CD14-positive monocyte (primary cell): Measurements from ENCODE around the gene HNRNPUL1. TPM values are rescaled to one million over a fixed set of nuclear protein-coding genes. Genes with fewer than 3 reads are reported as not detected.
A peak's percentile ranks its signal among the peaks of the same experiment; 100 is the strongest.

Experiments
- DNase-seq, 3 donors: peaks; one replicate each; pipeline ENCODE4 v3.0.0-alpha.2; 2011 to 2022
- H2AFZ ChIP-seq: 2 replicates; pipeline ENCODE4 v1.6.0; 2012; ENCODE audit warnings: mild to moderate bottlenecking, low read depth, low read length, inconsistent platforms; ENCODE audit not compliant: insufficient read depth, poor library complexity, severe bottlenecking
- H3K27ac ChIP-seq, 2 donors: 1 replicate in 1 of 2; 2 replicates in 1 of 2; pipeline ENCODE4 v1.5.1; 2012 to 2013; ENCODE audit warnings: low read length in 2 of 2, control low read depth in 1 of 2, inconsistent platforms in 1 of 2, low read depth in 1 of 2, mild to moderate bottlenecking in 1 of 2
- H3K27me3 ChIP-seq, 2 donors: one replicate each; pipeline versions ENCODE4 v1.6.0 to v1.6.1; 2011 to 2013; ENCODE audit warnings: low read length in 2 of 2; ENCODE audit not compliant: control insufficient read depth in 2 of 2, insufficient read depth in 2 of 2
- H3K36me3 ChIP-seq, 2 donors: replicated peaks in 1 of 2; 1 replicate in 1 of 2; 2 replicates in 1 of 2; pipeline versions ENCODE4 v1.5.1 to v1.6.1; 2012 to 2013; ENCODE audit warnings: low read length in 2 of 2, control low read depth in 1 of 2, inconsistent platforms in 1 of 2, mild to moderate bottlenecking in 1 of 2; ENCODE audit not compliant: insufficient read depth in 2 of 2, control insufficient read depth in 1 of 2
- H3K4me1 ChIP-seq, 2 donors: 1 replicate in 1 of 2; 2 replicates in 1 of 2; pipeline versions ENCODE4 v1.5.1 to v1.6.1; 2012 to 2013; ENCODE audit warnings: low read length in 2 of 2, control low read depth in 1 of 2, inconsistent platforms in 1 of 2, mild to moderate bottlenecking in 1 of 2, moderate library complexity in 1 of 2; ENCODE audit not compliant: insufficient read depth in 2 of 2, control insufficient read depth in 1 of 2
- H3K4me2 ChIP-seq: replicated peaks from 2 replicates; pipeline ENCODE3; 2012; ENCODE audit warnings: low read length, moderate library complexity, mild to moderate bottlenecking; ENCODE audit not compliant: poor library complexity, severe bottlenecking; ENCODE audit errors: extremely low read depth
- H3K4me3 ChIP-seq, 3 experiments: fragments of 200-600 bp in 1 of 3; sonication (generic) in 1 of 3; replicated peaks in 1 of 3; 1 replicate in 2 of 3; 2 replicates in 1 of 3; pipeline ENCODE4 v1.5.1; 2011 to 2013; ENCODE audit warnings: low read length in 3 of 3, mild to moderate bottlenecking in 3 of 3, control low read depth in 2 of 3, low read depth in 2 of 3, inconsistent platforms in 1 of 3, moderate library complexity in 1 of 3
- H3K79me2 ChIP-seq: 2 replicates; pipeline ENCODE4 v1.6.0; 2012; ENCODE audit warnings: mild to moderate bottlenecking, control low read depth, inconsistent platforms, low read length, moderate library complexity; ENCODE audit not compliant: insufficient read depth
- H3K9ac ChIP-seq: 2 replicates; pipeline ENCODE4 v1.6.0; 2017; ENCODE audit warnings: low read length, mild to moderate bottlenecking; ENCODE audit not compliant: insufficient read depth, poor library complexity, severe bottlenecking
- H3K9me3 ChIP-seq, 2 donors: replicated peaks in 1 of 2; 1 replicate in 1 of 2; 2 replicates in 1 of 2; pipeline versions ENCODE4 v1.5.1 to v1.6.1; 2012 to 2013; ENCODE audit warnings: low read length in 2 of 2, control low read depth in 1 of 2; ENCODE audit not compliant: control insufficient read depth in 1 of 2, insufficient read depth in 1 of 2
- H4K20me1 ChIP-seq: 2 replicates; pipeline ENCODE4 v1.6.0; 2012; ENCODE audit warnings: mild to moderate bottlenecking, low read length, control low read depth, moderate library complexity; ENCODE audit not compliant: insufficient read depth
- H3K27ac Mint-ChIP-seq, 7 donors: one replicate each; pipeline ENCODE4 v1.8.0; 2020; ENCODE audit warnings: mild to moderate bottlenecking in 7 of 7, mixed read lengths in 7 of 7, moderate library complexity in 6 of 7, inconsistent platforms in 2 of 7
- H3K27me3 Mint-ChIP-seq, 3 donors: one replicate each; pipeline ENCODE4 v1.8.0; 2021 to 2022; ENCODE audit warnings: low read depth in 3 of 3, mild to moderate bottlenecking in 3 of 3, mixed read lengths in 3 of 3, moderate library complexity in 3 of 3, inconsistent platforms in 1 of 3
- H3K36me3 Mint-ChIP-seq, 2 donors: one replicate each; pipeline ENCODE4 v1.8.0; 2020; ENCODE audit warnings: mixed read lengths in 2 of 2, inconsistent platforms in 1 of 2, mild to moderate bottlenecking in 1 of 2
- H3K4me1 Mint-ChIP-seq: one replicate; pipeline ENCODE4 v1.8.0; 2020; ENCODE audit warnings: mild to moderate bottlenecking, mixed read lengths
- H3K4me3 Mint-ChIP-seq, 2 donors: one replicate each; pipeline ENCODE4 v1.8.0; 2020; ENCODE audit warnings: mild to moderate bottlenecking in 2 of 2, mixed read lengths in 2 of 2, moderate library complexity in 1 of 2
- H3K9me3 Mint-ChIP-seq, 7 donors: one replicate each; pipeline ENCODE4 v1.8.0; 2020 to 2022; ENCODE audit warnings: mixed read lengths in 7 of 7, mild to moderate bottlenecking in 6 of 7, moderate library complexity in 6 of 7, inconsistent platforms in 2 of 7
- WGBS: methylation state at CpG from one replicate; pipeline ENCODE4 v1.1.5; 2013; ENCODE audit warnings: missing lambda C conversion rate; ENCODE audit not compliant: insufficient coverage; 5-methylcytosine and 5-hydroxymethylcytosine counted together
- intact Hi-C, 2 donors: fragments of 100-400 bp; cut with micrococcal nuclease; formaldehyde crosslinking; loops; one replicate each; pipeline versions ENCODE4 v1.15.0 to v1.15.1; 2023
- polyA plus RNA-seq, 3 donors: library from polyadenylated mRNA; depleted of rRNA in 1 of 3; unstranded in 2 of 3; stranded (reverse) in 1 of 3; fragments of 300-500 nt in 2 of 3; fragments of >200 nt in 1 of 3; fragmentation: Illumina TruSeq in 2 of 3; gene quantifications; 1 replicate in 2 of 3; 2 replicates in 1 of 3; pipeline ENCODE4 v1.2.3, GENCODE V29; 2012 to 2021
- TF ChIP-seq, protein P1 (sequence below): fragments of 200-600 bp; IDR thresholded peaks from one replicate; pipeline ENCODE4 v1.8.0; 2022; ENCODE audit warnings: antibody characterized with exemption, mild to moderate bottlenecking

HNRNPUL1 gene
- polyA plus RNA-seq, 3 donors: 22.6 to 55.3 (median 30.3) TPM

DNA sequence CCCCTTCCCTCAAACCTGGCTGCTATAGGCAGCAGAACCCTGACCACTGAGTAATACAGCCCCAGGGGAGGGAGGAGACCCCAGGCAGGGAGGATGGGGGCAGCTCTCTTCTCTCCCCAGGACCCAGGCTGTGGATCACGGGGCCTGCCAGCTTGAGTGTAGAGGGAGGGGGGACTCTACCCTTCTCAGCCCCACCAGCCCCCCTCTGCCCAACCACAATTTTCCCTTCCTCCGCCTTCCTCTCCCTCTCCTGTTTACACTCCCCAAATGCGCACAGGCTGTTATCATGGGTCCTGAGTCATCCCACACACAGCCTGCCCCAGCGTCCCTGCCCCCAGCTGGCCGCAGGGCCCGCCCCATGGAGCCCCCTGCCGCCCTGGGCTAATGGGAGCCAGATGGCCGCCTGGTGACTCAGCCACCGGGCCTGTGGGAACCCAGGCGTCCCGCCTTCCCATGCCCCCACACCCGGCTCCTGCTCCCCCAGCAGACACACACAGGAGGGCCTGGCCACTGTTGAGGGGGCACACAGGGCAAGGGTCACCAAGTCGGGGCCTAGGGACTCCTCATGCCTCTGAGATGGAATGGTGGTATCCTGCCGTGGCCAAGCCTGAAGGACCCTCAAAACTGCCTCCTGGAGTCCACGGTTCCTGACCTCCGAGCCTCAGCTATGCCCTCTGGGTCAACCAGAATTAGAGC lies 59.4 kb downstream of the HNRNPUL1 start:
- H3K9ac ChIP-seq: peak overlapping the region; percentile 67
- TF ChIP-seq, protein P1, sequence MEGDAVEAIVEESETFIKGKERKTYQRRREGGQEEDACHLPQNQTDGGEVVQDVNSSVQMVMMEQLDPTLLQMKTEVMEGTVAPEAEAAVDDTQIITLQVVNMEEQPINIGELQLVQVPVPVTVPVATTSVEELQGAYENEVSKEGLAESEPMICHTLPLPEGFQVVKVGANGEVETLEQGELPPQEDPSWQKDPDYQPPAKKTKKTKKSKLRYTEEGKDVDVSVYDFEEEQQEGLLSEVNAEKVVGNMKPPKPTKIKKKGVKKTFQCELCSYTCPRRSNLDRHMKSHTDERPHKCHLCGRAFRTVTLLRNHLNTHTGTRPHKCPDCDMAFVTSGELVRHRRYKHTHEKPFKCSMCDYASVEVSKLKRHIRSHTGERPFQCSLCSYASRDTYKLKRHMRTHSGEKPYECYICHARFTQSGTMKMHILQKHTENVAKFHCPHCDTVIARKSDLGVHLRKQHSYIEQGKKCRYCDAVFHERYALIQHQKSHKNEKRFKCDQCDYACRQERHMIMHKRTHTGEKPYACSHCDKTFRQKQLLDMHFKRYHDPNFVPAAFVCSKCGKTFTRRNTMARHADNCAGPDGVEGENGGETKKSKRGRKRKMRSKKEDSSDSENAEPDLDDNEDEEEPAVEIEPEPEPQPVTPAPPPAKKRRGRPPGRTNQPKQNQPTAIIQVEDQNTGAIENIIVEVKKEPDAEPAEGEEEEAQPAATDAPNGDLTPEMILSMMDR: no peak
- H3K9me3 ChIP-seq: no peaks in the 10 kb centered on the region
- peak overlapping the region; percentile 31 to 35 for H3K4me3 Mint-ChIP-seq
- H3K4me3 ChIP-seq: peak overlapping the region in 1 of 3 experiments; percentile 62
- H3K27me3 Mint-ChIP-seq: peaks cover 0 to 4% (median 0%) of the 10 kb centered on the region in 3 donors
- DNase-seq: peak; percentile 82 to 88 (median 85)
- peak overlapping the region; percentile 74 for H3K4me2 ChIP-seq
- H2AFZ ChIP-seq: no peak overlapping the region
- peaks cover 0 to 1% (median 0%) of the 10 kb centered on the region in 7 donors for H3K9me3 Mint-ChIP-seq
- peaks cover 41 to 43% of the 10 kb centered on the region in 2 donors for H3K36me3 ChIP-seq
- peaks cover 82% of the 10 kb centered on the region for H4K20me1 ChIP-seq
- intact Hi-C loops: loop anchor here in 1 of 2 donors (2.0 kb wide), 1 partner anchor 13 kb away; the partner anchor contains the start of gene CCDC97
- H3K4me1 ChIP-seq: peaks cover 74 to 75% of the 10 kb centered on the region in 2 donors
- H3K27ac ChIP-seq: peak overlapping the region; percentile 82 to 96
- peaks cover 58 to 72% of the 10 kb centered on the region in 2 donors for H3K36me3 Mint-ChIP-seq
- H3K27me3 ChIP-seq: no peaks in the 10 kb centered on the region
- peaks cover 66% of the 10 kb centered on the region for H3K4me1 Mint-ChIP-seq
- peaks cover 43% of the 10 kb centered on the region for H3K79me2 ChIP-seq
- H3K27ac Mint-ChIP-seq: peak overlapping the region; percentile 82 to 96 (median 92)
- 8% methylated on average over 15 of the region's 16 CpGs for WGBS

DNA sequence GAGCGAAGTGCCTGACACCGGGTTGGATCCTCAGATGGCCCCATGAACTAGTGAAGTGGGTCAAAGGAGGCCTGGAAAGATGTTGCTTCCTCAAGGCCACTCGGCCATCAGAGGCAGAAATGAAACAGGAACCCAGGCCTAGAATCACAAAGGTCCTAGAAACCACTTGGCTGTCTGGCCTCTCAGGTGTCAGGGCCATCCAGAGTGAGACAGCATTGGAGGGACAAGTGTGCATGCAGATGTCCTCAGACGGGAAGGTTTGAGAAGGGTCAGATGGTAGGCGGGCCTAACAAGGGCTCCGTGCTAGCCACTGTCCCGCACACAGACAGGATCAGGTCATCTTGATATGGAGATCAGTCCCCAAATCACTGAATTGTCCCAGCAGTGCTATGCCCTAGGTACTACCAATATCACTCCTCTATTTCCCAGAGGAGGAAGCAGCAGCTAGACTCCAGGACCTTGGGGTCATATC lies 60.1 kb downstream of the HNRNPUL1 start:
- Mint-ChIP-seq H3K27me3 (peaks cover 0 to 4% (median 0%) of the 10 kb centered on the region in 3 donors), H3K9me3 (peaks cover 0 to 1% (median 0%) of the 10 kb centered on the region in 7 donors), H3K4me1 (peaks cover 73% of the 10 kb centered on the region), H3K27ac (peak overlapping the region; percentile 82 to 96 (median 92)), H3K4me3 (peak overlapping the region; percentile 3 to 31), H3K36me3 (peaks cover 52 to 69% of the 10 kb centered on the region in 2 donors)
- Histone ChIP-seq H2AFZ (no peak overlapping the region), H3K27ac (peak overlapping the region; percentile 82 to 96), H4K20me1 (peaks cover 77% of the 10 kb centered on the region), H3K79me2 (peaks cover 43% of the 10 kb centered on the region), H3K4me1 (peaks cover 80 to 82% of the 10 kb centered on the region in 2 donors), H3K27me3 (no peaks in the 10 kb centered on the region), H3K4me2 (peak overlapping the region; percentile 74), H3K9me3 (no peaks in the 10 kb centered on the region), H3K4me3 (peak overlapping the region in 1 of 3 experiments; percentile 62), H3K36me3 (peaks cover 34 to 37% of the 10 kb centered on the region in 2 donors), H3K9ac (peak overlapping the region; percentile 67)
- intact Hi-C loops: loop anchor here in 1 of 2 donors (2.0 kb wide), 1 partner anchor 13 kb away; the partner anchor contains the start of gene CCDC97
- peak; percentile 61 to 83 (median 70) for DNase-seq
- TF ChIP-seq, protein P1: no peak
- WGBS: 44% methylated on average over 7 of the region's 7 CpGs
